ENCODE data around the gene ZFP1.
"Not testable (repeated sequence)": the region's sequence is repeated elsewhere in the genome, so short reads cannot be mapped to it uniquely, and the experiment has no call there.

Gene ZFP1

GRCh38 chr16:75205438-75205837 is 57.1 kb downstream of the ZFP1 start:
- DNase-seq = not testable (repeated sequence)

GRCh38 chr16:75205961-75206748 is 57.8 kb downstream of the ZFP1 start:
- DNase-seq = not testable (repeated sequence)

DNA sequence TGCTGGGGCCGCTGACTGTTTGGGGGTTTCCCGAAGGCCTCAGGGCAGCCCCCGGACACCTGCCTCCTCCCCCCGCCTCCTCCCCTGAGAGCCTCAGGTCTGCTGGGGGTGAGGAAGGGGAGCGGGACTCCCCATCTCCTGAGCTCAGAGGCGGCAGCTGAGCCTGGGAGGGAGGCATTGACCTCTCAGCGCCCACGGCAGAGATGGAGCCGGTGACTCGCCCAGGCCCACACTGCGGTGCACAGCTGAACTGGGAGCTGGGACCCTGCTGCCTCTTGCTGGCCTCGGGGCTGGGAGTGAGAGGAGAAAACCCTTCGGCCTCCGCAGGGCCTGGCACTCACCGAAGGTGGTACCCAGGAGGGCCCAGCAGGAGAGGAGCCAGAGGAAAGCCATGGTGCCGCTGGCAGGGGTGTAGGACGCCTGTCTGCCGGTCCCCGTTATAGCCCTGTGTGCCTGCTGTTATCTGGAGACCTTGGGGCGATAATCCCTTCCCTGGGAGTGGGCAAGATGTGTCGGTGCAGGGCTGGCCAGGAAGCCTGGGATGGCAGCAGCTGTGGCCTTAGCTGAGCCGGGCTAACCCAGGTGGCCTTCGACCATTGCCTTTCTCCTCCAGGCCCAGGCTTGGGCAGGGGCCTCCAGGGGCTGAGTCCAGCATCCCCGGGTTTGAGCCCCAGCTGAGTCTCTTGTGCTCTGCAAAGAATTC is 58.6 kb downstream of the ZFP1 start, which contains the start of gene CTRB2:
CTRB2 (minus strand) TSS at position 413 of the 703 bp plus-strand sequence; CDS start at position 393, 20 bp downstream.
- DNase-seq = no peak

GRCh38 chr16:75207831-75208230 is 59.5 kb downstream of the ZFP1 start:
- DNase-seq = no peak

DNA sequence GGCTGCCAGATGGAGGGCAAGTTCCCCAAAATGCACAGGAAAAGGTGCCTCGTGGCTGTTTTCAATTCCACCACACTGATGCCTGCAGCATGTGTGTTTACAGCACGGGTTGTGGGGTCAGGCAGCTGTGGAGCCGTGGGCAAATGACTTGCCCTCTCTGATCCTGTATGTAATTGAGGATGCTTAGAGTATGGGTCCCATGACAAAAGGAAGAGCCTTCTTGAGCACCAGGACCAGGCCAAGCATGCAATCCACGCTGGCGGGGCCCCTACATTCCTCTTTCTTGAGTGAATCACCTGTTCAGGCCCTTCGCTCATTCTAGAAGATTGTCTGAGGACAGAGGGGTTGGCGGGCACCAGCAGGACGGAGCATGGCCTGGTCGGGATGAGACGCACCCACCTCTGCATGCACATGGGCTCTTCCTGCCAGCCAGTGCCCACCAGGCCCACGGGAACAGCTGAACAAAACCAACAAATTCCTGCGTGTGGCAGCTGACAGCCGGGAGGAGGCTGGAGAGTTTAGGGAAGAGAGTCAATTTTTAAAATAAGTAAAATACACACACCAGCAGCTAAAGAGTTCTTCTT is 60.0 kb downstream of the ZFP1 start:
- no peak for DNase-seq

DNA sequence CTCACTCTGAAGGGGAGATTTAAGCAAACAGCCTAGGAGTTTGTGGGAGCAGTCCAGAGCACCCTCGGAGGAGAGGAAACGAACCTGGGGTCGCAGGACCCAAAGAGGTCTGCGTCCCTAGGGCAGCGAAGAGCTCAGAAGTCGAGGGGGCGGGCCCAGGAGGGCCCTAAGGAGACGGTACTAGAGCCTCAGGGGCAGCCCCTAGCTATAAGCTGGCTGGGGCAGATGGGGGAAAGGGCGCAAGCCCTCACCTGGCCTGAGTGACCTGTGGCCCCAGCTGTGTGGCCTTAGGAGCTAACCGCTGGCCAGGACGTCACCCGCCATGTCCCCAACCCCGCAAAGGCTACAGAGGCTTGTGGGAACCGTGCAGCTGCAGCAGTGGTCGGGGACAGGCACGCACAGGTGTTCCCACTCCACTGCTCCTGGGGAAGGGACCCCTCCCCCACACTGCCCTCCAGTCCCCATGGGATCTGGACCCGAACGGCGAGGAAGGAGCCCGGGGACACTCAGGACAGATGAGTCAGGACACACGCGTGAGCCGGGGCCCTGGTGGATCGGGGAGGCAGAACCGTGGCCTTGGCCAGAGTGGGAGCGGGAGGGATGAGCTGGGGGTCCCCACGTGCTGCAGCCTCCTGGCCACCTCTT is 60.7 kb downstream of the ZFP1 start:
- no peak for DNase-seq

- DNase-seq = not testable (repeated sequence)
Measured at GRCh38 chr16:75209514-75209913, 61.2 kb downstream of the ZFP1 start.

GRCh38 chr16:75209944-75210343 is 61.6 kb downstream of the ZFP1 start:
- no peak for DNase-seq

GRCh38 chr16:75211286-75211685 is 63.0 kb downstream of the ZFP1 start:
- DNase-seq = not testable (repeated sequence)

- no peak for DNase-seq
Measured at GRCh38 chr16:75216127-75216526, 67.8 kb downstream of the ZFP1 start.

GRCh38 chr16:75216576-75216975 is 68.3 kb downstream of the ZFP1 start:
- DNase-seq = no peak

- DNase-seq = no peak
Measured at GRCh38 chr16:75217389-75217851, 69.1 kb downstream of the ZFP1 start.

DNA sequence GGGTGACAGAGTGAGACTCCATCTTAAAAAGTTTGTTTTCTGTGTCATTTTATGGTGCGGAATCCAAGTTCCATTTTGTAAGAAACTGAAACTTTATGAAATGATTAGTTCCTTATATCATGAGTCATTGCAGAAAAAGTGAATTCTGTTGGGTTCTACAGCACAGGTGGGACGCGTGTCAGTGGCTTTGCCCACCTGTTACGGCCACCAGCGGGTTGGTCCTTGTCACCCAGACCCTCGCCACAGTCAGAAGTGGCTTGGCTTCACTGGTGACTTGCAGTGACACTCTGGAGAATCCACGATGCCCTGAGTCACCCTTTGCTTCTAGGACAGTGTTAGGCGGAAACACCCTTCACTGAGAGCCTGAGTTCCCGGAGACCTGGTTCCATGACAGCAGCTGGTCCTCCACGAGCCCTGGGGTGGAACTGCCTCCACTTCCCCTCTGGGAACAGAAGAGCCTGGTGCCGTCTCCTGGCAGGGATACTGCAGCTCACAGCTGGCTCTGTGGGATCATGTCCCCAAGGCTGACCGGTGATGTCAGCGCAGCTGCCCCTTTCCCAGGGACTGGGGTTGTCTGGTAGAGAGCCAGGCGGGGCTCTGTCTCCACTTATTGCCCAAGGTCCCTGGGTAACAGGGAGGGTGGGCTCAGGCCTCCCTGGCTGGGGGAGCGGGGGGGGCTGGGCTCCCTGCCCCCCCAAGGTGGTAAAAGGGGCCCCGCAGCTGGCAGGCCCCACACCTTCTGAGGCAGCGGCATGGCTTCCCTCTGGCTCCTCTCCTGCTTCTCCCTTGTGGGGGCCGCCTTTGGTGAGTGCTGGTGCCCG is 70.1 kb downstream of the ZFP1 start, which contains the start of gene CTRB1:
CTRB1 (plus strand) TSS at position 733 of the 821 bp plus-strand sequence; CDS start at position 753, 20 bp downstream.
- DNase-seq = no peak

- DNase-seq = no peak
Measured at GRCh38 chr16:75219088-75219487, 70.8 kb downstream of the ZFP1 start.

DNA sequence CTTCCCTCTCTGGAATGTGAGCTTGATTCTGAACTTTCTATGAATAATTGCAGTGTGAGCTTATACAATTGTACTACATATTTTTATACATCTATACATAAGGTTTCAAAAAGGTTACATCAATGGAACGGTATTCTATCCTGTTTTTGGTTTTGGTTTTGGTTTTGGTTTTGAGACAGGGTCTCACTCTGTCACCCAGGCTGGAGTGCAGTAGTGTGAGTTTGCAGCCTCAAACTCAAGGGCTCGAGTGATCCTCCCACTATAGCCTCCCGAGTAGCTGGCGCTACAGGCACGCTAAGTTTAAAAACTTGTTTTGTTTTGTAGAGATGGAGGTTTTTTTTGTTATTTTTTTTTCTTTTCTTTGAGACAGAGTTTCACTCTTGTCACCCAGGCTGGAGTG is 71.5 kb downstream of the ZFP1 start:
- DNase-seq = no peak
